IPS-18c (cell line): ENCODE measurements around the gene VPS51.

Experiments used
- H3K4me3 ChIP-seq: 2 replicates; pipeline ENCODE4 v1.7.0; 2013; ENCODE audit warnings: low read depth, mild to moderate bottlenecking, low read length, moderate library complexity; ENCODE audit not compliant: insufficient read depth
- H3K9me3 ChIP-seq: one replicate; pipeline ENCODE4 v1.6.1; 2013; ENCODE audit warnings: mild to moderate bottlenecking, low read length, moderate library complexity; ENCODE audit not compliant: control insufficient read depth, insufficient read depth

The VPS51 gene

GRCh38 chr11:65095974-65096806 lies at the start of gene VPS51:
TSS of gene VPS51 (plus strand) at chr11:65096214. CDS start at chr11:65096251, 37 bp downstream.
- Histone ChIP-seq H3K9me3 (no peaks in the 10 kb centered on the region), H3K4me3 (peak within 1 kb of the TSS; percentile 94)

DNA sequence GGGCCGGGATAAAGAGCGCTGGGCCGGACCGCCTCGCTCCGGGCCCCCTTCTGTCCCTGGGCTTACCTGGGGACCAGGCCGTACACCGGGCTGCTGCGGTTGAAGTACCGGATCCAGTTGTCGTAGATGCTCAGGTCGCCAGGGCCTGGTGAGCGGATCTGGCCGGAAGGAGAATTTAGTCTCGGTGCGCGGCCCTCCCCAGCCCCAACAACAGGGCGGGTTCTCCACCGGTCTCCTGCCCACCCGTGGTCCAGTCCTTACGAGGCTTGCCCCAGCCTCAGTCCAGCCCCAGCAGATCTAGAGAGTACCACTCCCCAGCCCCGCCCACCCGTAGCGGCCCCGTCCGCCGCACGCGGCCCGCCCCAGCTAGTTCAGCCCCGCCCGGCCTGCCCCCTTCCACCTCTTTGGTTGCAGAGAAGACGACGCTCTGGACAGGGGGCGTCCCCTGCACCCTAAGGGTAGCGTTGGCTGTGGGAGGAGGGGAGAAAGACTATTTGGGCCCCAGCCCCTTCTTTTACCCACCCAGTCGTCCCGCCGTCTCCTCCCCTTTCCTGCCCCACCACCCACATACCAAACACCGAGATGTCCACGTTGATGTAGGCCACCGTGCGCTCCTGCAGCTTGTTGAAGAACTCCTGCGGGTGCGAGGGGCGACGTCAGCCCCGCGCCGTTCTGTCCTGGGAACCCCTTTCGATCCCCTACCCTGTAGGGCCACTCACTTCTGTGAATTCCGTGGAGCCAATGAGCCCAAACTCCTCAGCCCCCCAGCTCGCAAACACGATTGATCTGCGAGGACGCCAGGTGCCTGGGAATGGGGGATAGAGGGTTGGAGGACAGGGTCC lies 48.2 kb upstream of the VPS51 start:
- Histone ChIP-seq H3K9me3 (no peaks in the 10 kb centered on the region), H3K4me3 (no peak overlapping the region)

GRCh38 chr11:65051398-65051858 lies 44.6 kb upstream of the VPS51 start:
- no peaks in the 10 kb centered on the region for H3K9me3 ChIP-seq

GRCh38 chr11:65053827-65054508 lies 42.0 kb upstream of the VPS51 start:
- Histone ChIP-seq H3K4me3 (no peak overlapping the region), H3K9me3 (no peaks in the 10 kb centered on the region)

More at GRCh38 chr11:65051398-65051858, 44.6 kb upstream of the VPS51 start:
- H3K4me3 ChIP-seq: no peak overlapping the region

- Histone ChIP-seq H3K4me3 (no peak overlapping the region), H3K9me3 (peaks cover 1% of the 10 kb centered on the region)
Observed at GRCh38 chr11:65055538-65055937, 40.5 kb upstream of the VPS51 start.

- Histone ChIP-seq H3K4me3 (no peak overlapping the region), H3K9me3 (peaks cover 2% of the 10 kb centered on the region)
Observed at GRCh38 chr11:65056999-65057398, 39.0 kb upstream of the VPS51 start.

DNA sequence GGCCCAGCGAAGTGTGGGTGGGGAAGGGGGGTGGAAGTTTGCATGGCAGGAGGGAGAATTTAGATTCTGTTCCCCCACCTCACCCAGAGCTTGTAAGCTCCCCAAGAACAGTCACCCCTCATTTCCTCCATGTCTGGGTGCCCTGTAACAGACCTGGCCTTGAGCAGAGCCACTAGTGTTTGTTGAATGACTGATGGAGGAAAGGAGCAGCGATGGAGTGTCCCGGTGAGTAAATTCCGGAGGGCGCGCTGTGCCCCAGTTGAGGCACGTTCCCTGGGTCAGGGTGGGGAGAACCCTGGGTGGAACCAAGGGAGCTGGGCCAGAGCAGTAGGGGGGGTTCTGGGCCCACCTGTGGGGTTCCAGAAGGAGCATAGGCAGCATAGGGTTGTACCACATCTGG lies 38.5 kb upstream of the VPS51 start:
- Histone ChIP-seq H3K9me3 (peaks cover 2% of the 10 kb centered on the region), H3K4me3 (no peak overlapping the region)

- Histone ChIP-seq H3K4me3 (no peak overlapping the region), H3K9me3 (peaks cover 2% of the 10 kb centered on the region)
Observed at GRCh38 chr11:65058012-65058411, 38.0 kb upstream of the VPS51 start.

GRCh38 chr11:65058419-65059054 lies 37.5 kb upstream of the VPS51 start, which contains the start of gene NAALADL1:
TSS of gene NAALADL1 (minus strand) at chr11:65058553. CDS start at chr11:65058521, 32 bp downstream.
- H3K9me3 ChIP-seq: peaks cover 2% of the 10 kb centered on the region
- H3K4me3 ChIP-seq: no peak within 1 kb of the TSS

DNA sequence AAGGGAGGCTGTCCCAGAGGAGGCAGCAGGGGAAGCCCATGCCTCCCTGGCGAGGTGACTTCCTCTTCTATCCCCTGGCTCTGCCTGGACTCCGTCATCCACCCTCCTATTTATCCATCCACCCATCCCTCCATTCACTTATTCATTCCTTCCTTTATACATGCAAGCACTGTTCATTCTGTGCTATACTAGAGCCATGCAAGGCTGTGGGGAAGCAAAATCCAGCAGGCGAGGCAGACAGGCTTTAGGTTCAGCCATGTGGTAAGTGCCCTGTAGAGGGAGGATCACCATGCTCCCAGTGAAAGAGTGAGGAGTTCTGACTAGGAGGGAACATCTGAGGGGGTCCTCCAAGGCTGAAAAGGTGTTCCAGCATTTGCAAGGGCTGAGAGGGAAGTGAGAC lies 36.5 kb upstream of the VPS51 start:
- H3K9me3 ChIP-seq: peaks cover 2% of the 10 kb centered on the region

GRCh38 chr11:65059959-65060824 lies 35.8 kb upstream of the VPS51 start:
- H3K9me3 ChIP-seq: peaks cover 2% of the 10 kb centered on the region
- no peak overlapping the region for H3K4me3 ChIP-seq

More for the DNA sequence above, 36.5 kb upstream of the VPS51 start:
- no peak overlapping the region for H3K4me3 ChIP-seq

- Histone ChIP-seq H3K4me3 (no peak overlapping the region), H3K9me3 (peaks cover 2% of the 10 kb centered on the region)
Observed at GRCh38 chr11:65060913-65061408, 35.1 kb upstream of the VPS51 start.

DNA sequence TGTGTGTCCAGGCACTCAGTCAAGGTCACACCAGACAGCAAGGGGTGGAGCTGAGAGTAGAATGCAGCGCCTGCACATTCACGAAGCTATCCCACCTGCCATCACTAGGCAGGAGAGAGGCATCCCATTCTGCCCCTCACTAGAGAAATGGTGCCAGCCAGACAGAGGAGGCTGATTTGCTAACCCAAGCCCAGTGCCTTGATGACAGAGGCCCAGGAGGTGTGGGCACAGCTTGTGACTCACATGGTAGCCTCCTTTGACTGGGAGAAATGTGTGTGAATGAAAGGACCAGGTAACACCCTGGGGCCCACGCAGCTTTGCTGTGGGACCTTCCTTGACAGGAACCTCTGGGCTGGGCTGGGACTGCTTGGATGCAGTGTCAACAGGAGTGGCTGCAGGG lies 32.5 kb upstream of the VPS51 start:
- no peak overlapping the region for H3K4me3 ChIP-seq
- peaks cover 2% of the 10 kb centered on the region for H3K9me3 ChIP-seq

DNA sequence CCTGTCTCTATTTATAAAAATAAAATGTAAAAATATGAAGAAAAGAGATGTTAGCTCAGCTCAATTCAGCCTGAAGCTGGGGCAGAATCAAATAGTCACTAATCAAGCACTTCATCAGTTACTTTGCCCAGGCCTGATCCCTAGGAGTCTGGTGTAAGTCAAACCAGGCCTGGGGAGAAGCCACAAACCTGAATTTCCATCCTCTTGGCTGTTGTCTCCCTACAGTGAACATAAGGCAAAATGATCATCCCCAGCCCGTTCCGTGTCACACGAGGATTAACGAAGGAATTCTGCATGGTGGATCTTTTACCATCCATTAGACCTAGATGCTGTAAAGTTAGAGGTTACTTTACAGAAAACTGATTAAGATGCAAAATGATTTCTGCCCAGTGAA lies 31.2 kb upstream of the VPS51 start:
- Histone ChIP-seq H3K9me3 (peaks cover 2% of the 10 kb centered on the region), H3K4me3 (no peak overlapping the region)

GRCh38 chr11:65065851-65066250 lies 30.2 kb upstream of the VPS51 start:
- Histone ChIP-seq H3K9me3 (no peaks in the 10 kb centered on the region), H3K4me3 (no peak overlapping the region)

- no peaks in the 10 kb centered on the region for H3K9me3 ChIP-seq
- H3K4me3 ChIP-seq: no peak overlapping the region
Observed at GRCh38 chr11:65066315-65066714, 29.7 kb upstream of the VPS51 start.
